GM04503 (cell line): ENCODE results near the gene NAT10.
"Not testable (repeated sequence)": the region's sequence is repeated elsewhere in the genome, so short reads cannot be mapped to it uniquely, and the experiment has no call there.

ENCODE experiments used
- DNase-seq: peaks from one replicate; pipeline ENCODE4 v3.0.0-alpha.2; 2012; ENCODE audit warnings: low read depth

NAT10 gene

DNA sequence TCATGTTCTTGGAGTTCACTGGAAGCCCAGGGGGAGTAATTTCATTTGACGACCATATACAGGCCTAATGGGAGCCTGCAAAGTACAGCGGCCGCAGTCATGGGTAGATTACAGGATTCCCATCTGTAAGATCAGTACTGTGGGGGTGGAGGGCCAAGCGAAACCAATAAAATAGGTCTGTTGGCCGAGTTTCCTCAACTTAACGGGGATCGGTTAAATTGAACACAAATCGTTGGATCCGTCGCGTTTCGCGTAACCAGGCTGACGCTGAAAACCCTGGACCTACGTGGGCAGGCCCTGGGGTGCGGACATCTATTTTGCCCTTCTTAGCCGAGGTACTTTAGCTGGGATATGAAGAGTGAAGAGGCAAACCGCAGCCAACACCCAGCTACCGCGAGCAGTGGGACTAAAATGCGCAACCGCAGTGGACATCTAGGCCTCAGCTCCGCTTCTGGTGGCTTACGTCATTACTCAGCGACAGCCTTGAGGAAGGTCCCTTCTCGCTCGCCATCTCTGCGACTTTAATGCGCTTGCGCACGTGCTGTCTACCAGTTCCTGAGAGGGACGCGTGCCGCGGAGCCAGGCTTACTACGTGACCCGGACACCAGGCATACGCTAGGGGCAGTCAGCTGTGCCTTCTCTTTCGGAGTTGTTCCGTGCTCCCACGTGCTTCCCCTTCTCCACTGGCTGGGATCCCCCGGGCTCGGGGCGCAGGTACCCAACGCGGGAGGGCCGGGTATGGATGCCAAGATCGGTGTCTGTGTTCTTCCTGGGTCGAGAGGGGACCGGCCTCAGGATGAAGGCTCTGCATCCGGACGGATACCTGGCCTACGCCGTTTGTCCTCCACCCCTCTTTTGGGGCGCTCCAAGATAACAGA is at the start of gene NAT10:
Gene NAT10 (plus strand): TSS at position 551 of the 878 bp plus-strand sequence. CDS start 2,597 bp downstream, outside the sequence.
- DNase-seq = peak; percentile 95

DNA sequence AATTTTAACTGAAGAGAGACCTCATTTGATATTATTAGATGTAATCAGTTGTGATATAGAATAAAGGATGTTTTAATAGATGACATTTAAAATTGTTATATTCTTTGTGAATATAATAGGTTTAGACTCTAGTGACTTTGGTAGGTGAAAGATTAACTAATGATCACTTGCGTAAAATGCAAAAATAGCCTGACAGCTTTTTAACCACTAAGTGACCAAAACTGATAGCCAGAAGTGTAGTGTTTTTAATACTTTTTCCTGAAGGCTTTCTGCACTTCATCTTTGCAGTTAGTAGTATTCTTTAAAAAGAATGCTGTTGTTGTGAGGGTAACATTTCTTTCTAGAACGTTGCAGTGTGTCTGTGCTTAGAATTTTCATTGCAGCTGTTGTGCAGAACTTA is 48.8 kb upstream of the NAT10 start:
- no peak for DNase-seq

DNA sequence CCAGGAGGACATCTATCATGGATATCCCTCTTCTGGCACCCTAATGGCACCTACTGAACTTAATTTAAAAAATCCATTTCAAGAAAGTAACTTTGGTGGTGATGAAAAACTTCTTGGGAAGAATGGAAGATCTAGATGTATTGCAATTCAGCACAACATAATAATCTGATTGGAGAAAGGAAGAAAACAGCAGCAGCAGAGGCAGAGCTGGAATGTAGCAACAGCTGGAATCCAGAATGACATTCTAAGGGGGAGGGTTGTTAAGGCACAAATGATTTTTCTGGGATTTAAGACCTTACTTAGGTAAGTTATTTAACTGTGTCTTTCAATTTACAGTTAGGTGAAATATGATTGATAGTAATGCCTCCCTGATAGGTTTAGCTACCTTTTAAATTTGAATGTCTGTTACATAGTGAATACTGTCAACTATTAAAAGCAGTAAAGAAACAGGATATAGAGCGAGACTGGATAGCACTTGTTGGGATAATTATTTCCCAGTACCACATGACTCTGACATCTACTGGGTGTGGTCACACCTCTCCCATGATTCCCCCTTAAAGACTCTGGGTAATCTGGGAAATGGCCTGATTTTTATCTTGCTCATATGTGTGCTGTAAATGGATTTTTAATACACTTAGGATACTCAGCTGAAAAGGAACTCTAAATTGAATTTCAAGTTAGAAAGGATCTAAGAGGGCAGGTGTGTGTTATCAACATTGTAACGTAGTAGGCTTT is 42.2 kb upstream of the NAT10 start:
- DNase-seq = no peak

DNA sequence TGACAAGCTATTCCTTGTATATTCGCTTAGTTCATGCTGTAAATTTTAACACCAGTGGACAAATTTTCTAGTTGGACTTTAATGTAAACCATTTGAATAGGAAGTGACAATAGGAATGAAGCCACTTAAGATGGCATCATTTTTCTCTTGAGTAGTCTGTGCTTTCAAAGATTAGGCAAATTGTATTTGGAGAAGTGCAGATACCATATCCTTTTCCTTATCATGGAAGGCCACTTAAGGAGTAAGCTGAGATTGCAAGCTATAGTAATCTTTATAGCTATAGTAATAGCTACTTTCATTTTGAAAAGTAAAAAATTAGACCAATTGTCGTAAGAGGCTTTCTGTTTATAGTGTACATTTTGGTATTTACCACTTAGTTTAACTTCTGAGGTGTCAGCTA is 41.1 kb upstream of the NAT10 start:
- no peak for DNase-seq

DNA sequence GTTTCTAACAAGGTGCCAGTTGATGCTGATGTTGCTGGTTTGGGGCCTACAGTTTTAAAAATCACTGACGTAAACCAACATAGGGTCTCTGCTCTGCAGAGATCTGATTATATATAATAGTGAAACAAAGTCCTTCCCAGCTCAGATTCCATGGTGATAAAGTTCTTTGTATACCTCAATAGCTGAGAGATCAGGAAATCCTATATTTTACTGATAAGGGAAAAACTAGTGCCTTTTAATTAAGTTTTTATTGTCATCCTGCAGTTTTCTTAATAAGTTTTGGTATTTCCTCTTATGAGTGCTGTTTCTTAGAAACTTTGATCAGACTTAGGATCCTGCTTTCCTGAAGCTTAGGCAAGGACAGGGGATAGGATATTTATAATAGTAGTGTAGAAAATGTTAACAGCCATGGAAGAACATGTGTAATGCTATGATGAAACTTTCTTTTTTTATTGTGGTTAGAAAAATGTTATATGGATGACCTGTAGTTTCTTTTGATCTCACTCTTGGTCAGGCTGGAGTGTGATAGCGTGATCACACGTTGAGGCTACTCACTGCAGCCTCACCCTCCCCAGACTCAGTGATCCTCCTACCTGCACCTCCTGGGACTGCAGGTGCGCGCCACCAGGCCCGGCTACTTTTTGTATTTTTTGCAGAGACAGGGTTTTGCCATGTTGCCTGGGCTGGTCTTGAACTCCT is 39.8 kb upstream of the NAT10 start:
- DNase-seq = no peak

DNA sequence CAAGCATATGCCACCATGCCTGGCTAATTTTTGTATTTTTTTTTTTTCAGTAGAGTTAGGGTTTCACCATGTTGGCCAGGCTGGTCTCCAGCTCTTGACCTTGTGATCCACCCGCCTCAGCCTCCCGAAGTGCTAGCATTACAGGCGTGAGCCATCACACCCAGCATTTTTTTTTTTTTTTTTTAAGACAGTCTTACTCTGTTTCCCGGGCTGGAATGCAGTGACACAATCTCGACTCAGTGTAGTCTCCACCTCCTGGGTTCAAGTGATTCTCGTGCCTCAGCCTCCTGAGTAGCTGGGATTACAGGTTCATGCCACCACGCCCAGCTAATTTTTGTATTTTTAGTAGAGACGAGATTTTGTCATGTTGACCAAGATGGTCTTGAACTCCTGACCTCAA is 38.7 kb upstream of the NAT10 start:
- not testable (repeated sequence) for DNase-seq

DNA sequence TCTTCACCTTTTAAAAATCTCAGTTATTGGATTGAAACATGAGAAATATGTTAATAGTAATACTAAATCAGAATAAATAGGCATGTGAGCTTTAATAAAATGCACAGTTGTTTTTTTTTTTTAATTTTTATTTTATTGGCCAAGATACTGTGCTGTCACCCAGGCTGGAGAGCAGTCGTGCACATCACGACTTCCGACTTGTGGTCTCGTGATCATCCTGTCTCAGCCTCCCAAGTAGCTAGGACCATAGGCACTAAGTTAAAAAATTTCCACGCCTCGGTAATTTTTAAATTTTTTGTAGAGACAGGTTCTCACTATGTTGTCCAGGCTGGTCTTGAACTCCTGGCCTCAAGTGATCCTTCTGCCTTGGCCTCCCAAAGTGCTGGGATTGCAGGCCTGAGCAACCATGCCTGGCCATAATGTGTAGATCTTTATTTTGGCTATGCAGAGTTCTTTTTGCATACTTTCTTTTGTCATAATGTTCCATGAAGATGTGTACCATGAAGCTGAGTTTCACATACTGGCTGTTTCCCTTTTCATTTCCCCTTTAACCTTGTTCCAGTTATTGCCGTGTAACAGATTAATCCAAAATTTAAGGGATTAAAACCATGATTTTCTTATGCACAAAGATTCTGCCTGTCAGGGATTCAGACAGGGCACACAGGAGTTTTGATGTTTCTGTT is 37.9 kb upstream of the NAT10 start:
- no peak for DNase-seq

DNA sequence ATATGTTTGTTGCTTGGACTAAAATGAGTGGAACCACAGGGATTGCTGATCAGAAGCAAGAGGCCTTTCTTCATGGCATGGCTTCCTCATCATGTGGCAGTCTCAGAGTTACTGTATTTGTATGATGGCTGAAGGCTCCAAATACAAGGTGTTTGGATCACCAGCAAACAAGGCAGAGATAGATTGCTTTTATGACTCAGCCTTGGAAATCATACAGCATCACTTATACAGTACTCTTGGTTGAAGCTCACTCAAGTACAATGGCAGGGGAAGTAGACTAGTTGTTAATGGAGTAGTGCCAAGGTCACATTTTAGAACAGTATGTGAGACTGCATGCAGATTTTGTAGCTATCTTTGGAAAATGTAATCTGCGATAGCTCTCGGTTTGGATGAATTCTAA is 37.3 kb upstream of the NAT10 start:
- DNase-seq = no peak

DNA sequence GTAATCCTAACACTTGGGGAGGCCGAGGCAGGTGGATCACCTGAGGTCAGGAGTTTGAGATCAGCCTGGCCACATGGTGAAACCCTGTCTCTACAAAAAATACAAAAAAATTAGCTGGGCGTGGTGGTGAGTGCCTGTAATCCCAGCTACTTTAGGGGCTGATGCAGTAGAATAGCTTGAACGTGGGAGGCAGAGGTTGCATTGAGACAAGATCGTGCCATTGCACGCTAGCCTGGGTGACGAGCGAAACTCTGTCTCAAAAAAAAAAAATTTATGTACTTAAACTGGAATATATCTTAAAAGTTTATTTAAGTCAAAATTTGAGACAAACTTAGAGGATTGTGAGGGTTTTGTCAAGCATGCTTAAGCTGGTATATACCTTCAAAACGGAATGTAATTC is 34.1 kb upstream of the NAT10 start:
- not testable (repeated sequence) for DNase-seq

DNA sequence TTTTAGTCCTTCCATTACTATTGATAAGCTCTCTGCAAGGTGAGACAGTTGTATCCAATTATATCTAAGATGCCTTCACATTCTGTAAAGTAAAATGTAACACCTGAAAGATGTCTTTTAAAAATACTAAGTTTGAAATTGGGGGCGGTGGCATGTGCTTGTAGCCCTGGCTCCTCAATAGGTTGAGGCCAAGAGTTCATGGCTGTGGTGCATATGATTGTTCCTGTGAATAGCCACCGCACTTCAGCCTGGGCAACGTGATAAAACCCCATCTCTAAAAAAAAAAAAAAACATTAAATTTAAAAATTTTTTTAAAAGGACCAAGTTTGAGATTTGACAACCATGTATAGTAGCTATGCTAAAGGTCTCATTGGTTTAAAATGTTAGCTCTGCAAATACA is 33.4 kb upstream of the NAT10 start:
- no peak for DNase-seq

DNA sequence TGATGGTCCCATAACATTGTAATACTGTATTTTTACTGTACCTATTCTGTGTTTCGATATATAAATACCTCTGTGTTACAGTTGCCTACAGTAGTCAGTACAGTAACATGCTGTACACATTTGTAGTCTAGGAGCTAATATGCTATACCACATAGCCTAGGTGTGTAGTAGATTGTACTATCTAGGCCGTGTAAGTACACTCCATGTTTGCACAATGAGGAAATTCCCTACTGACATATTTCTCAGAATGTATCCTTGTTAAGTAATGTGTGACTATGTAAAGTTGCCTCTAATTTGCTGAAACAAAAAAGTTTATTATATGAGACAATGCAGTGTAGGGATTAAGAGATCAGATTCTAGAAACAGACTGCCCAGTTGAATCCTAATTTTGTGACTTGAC is 32.6 kb upstream of the NAT10 start:
- no peak for DNase-seq

DNA sequence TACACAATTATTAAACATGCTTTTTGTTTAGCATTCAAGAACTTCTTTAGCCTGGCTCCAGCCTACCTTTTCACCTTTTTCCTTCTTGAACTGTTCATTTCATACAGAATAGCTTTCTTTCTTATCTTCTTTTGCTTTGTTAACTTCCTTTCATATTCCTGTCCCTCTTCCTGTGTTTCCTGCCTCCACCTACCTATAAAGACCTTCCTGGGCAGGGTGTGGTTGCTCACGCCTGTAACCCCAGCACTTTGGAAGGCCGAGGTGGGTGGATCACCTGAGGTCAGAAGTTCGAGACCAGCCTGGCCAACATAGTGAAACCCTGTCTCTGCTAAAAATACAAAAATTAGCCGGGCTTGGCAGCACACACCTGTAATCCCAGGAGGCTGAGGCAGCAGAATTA is 31.0 kb upstream of the NAT10 start:
- no peak for DNase-seq

DNA sequence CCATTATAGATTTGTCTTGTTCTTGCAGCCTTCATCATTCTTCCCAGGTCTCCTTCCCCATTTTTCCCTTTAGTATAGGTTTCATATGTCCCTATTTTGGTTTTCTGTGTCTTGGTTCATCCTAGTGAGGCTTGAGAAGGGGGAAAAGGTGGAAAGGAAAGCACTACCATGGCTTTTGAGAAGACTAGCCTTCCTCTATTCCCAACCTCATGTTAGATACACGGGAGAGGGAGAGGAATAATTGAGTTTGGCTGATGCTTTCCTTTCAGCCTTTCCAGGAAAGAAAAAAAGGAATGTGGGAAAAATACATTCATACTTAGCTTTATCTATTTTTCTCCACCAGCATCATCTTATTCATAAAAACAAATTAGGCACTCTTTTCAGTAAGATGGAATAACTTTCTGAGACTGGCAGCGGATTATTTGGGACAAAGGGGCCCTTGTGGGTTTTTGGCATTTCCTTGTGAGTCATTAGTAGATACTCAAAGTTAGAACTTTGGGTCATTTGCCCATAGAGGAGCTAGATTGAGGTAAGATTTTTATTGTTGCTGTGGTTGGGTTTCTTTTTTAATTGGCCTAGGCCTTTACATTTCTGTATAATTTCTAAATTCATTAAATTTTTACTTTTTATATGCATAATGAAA is 30.1 kb upstream of the NAT10 start:
- peak; percentile 45 for DNase-seq

DNA sequence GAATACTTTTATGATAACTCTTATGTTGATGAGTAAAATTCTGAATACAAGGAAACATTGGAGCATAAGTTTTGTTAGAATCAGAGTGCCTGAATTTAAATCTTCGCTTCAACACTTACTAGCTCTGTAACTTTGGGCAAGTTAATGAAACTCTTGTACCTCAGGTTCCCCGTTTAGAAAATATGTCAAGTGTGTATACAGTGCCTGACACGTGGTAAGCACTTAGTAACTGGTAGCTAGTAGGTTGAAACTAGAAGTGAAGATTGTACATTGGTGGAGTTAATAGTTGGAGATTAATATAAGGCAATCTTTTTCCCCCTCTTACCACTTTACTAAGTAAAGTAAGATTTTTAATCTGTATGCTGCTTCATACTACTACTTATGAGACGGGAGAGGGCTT is 24.8 kb upstream of the NAT10 start:
- DNase-seq = no peak

DNA sequence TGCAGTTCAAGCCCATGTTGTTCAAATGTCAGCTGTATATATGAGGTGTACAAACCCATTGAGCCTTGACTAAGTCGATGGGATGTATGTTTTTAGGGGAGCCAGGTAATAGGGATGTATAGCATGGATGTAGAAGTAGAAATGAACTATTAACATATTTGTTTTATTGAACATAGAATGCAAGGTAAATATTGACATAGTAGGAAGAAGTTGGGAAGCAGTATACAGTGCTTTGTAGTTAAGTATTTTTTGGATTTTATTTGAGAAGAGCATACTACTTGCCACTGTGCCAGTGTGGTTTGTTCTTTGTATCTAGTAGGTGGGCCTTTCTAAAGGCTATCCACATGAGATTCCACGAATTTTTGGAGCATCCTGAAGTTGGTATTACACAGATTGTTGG is 20.8 kb upstream of the NAT10 start:
- no peak for DNase-seq

DNA sequence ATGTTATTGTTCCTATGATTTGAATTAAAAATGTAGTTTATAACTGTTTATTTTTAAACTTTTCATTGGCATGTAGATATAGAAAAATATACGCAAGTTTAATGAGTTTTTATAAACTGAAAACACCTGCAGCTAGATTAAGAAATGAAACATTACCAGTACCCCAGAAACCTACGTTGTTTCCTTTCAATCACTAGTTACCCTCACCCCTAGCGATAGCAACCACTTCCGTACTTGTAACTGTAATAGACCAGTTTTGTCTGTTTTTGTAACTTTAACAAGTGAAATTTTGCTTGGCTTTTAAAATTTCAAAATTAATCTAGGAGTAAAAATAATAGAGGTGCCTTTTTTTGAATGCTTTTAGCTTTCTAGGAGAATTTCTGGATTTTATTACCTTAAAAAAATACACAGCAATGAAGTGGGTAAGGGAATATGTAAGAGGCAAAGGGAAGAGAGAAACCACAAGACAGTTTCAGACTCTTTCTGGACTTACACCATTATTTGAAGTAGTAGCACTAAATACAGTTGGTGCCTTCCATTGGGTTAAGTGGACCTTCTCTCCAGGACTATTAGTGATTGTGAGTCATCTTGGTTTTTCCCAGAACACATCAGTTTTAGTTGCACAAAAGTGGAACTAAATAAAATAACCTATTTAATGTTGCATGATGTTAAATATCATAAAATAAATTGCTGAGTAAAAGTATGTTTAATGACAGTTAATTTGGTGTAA is 18.7 kb upstream of the NAT10 start:
- no peak for DNase-seq

DNA sequence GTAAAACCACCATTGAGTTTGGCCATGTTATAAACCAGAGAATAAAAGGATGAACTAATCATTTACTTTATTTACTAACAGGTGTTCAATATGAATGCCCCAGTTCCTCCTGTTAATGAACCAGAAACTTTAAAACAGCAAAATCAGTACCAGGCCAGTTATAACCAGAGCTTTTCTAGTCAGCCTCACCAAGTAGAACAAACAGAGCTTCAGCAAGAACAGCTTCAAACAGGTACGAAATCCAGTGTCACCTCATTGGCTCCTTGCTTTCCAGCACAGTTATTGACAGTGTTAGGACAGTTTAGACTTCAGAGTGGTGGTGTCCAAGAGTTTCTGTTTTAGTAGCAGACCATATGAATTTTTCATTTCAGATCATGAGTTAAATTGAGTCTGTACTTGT is 13.6 kb upstream of the NAT10 start:
- DNase-seq = no peak

DNA sequence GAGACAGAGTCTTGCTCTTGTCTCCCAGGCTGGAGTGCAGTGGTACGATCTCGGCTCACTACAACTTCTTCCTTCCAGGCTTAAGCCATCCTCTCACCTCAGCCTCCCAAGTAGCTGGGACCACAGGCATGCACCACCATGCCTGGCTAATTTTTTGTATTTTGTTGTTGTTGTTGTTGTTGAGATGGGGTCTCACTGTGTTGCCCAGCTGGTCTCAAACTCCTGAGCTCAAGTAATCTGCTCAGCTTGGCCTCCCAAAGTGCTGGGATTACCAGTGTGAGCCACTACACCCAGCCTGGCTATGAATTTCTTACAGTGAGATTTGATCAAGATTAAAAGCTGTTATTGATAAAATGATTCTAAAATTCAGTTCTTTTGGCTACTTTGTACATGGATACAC is 10.5 kb upstream of the NAT10 start:
- DNase-seq = not testable (repeated sequence)

DNA sequence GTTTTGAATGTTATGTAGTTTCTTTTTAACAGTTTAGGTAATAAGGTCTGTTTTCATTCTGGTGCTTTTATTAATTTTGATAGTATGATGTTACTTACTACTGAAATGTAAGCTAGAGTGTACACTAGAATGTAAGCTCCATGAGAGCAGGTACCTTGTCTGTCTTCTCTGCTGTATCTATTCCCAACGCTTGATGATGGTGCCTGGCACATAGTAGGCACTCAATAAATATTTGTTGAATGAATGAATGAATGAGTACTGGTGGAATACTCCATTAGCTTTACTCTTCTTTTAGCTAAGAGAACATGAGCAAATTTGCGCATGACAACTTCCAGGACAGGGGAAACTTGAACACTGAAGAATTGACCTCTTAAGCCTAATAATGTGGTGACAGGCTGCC is 6.6 kb upstream of the NAT10 start:
- no peak for DNase-seq

DNA sequence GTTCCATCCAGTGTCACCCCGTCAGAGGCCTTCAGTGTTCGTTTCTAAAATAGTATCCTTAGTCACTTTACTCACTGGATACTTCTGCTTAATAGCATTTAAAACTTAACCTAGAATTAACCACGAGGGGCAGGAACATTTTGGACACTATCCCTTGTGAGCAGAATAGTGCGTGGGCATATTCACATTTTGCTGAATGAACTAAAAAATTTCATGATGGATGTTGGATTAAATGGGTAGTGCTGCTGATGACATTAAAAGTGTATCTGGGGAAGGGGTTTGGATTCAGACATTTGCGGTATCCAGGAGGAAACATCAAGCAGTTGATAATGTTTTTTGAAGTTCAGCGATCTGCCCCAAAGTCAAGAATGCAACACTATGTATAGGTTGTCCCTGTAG is 750 bp upstream of the NAT10 start:
- no peak for DNase-seq

DNA sequence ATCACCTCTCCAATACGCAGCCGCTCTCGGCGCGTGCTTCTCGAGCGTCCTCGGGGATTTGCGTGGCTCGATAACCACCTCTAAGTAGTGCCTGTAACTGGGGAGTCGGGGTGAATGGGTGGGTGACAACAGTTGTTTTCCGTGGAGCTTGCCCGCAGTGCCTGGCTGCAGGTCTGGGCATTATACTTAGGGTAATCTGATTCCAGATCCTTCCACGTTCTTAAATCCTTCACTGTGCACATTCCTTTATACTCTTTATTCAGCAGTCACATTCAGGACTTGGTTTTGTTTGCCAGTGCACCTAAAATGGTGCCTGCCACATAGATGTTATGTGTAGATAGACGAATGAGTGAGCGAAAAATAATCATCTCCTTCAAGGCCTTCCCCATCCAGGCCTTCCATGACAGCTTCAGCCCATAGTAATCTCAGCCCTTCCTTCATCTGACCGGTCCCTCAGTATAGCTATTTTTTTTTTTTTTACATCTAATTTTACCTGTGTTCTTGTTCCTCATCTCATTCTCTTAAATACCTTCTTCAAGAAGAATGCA is 602 bp downstream of the NAT10 start:
- DNase-seq = no peak
